GM23248 (cell line): ENCODE data around the gene MCM9. TPM values are rescaled to one million over a fixed set of nuclear protein-coding genes. Genes with fewer than 3 reads are reported as not detected.
A peak's percentile ranks its signal among the peaks of the same experiment; 100 is the strongest.

Experiments used
- DNase-seq: peaks from one replicate; pipeline ENCODE4 v3.0.0-alpha.2; 2015
- H2AFZ ChIP-seq: fragments of 200-600 bp; sonication (generic); 2 replicates; pipeline ENCODE4 v1.6.1; 2016; ENCODE audit warnings: antibody characterized with exemption
- H3F3A ChIP-seq: fragments of 200-600 bp; sonication (generic); 2 replicates; pipeline ENCODE4 v1.6.1; 2016; ENCODE audit warnings: mild to moderate bottlenecking, antibody characterized with exemption, mixed run types; ENCODE audit not compliant: insufficient read depth
- H3K27ac ChIP-seq: fragments of 200-600 bp; sonication (generic); 2 replicates; pipeline ENCODE4 v1.5.1; 2016; ENCODE audit warnings: mild to moderate bottlenecking
- H3K27me3 ChIP-seq: fragments of 200-600 bp; sonication (generic); replicated peaks from 2 replicates; pipeline ENCODE4 v1.6.1; 2016; ENCODE audit warnings: mild to moderate bottlenecking; ENCODE audit not compliant: insufficient read depth
- H3K36me3 ChIP-seq: fragments of 200-600 bp; sonication (generic); 2 replicates; pipeline ENCODE4 v1.6.1; 2016; ENCODE audit warnings: low read depth, mild to moderate bottlenecking
- H3K4me1 ChIP-seq: fragments of 200-600 bp; sonication (generic); 2 replicates; pipeline ENCODE4 v1.6.1; 2016; ENCODE audit warnings: mild to moderate bottlenecking; ENCODE audit not compliant: insufficient read depth
- H3K4me2 ChIP-seq: fragments of 200-600 bp; sonication (generic); one replicate; pipeline ENCODE4 v1.6.1; 2016; ENCODE audit warnings: mild to moderate bottlenecking; ENCODE audit not compliant: unreplicated experiment
- H3K4me3 ChIP-seq: fragments of 200-600 bp; sonication (generic); 2 replicates; pipeline ENCODE4 v1.5.1; 2016; ENCODE audit warnings: mild to moderate bottlenecking
- H3K79me2 ChIP-seq: fragments of 200-600 bp; sonication (generic); 2 replicates; pipeline ENCODE4 v1.6.1; 2016; ENCODE audit warnings: mild to moderate bottlenecking; ENCODE audit not compliant: insufficient read depth
- H3K9ac ChIP-seq: fragments of 200-600 bp; sonication (generic); 2 replicates; pipeline ENCODE4 v1.6.1; 2016; ENCODE audit warnings: mild to moderate bottlenecking
- H3K9me2 ChIP-seq: fragments of 200-600 bp; sonication (generic); 2 replicates; pipeline ENCODE4 v1.6.1; 2016; ENCODE audit warnings: mixed run types, mild to moderate bottlenecking, moderate library complexity; ENCODE audit not compliant: insufficient read depth
- H3K9me3 ChIP-seq: fragments of 200-600 bp; sonication (generic); one replicate; pipeline ENCODE4 v1.6.1; 2017; ENCODE audit warnings: low read depth
- H4K20me1 ChIP-seq: fragments of 200-600 bp; sonication (generic); 2 replicates; pipeline ENCODE4 v1.6.0; 2016; ENCODE audit not compliant: insufficient read depth
- EZH2 ChIP-seq: fragments of 200-600 bp; sonication (generic); IDR thresholded peaks from 2 replicates; pipeline ENCODE4 v1.6.1; 2018; ENCODE audit warnings: antibody characterized with exemption, mild to moderate bottlenecking; ENCODE audit not compliant: insufficient read depth, poor library complexity, severe bottlenecking
- EZH2phosphoT487 ChIP-seq: fragments of 200-600 bp; sonication (generic); IDR thresholded peaks from 2 replicates; pipeline ENCODE4 v1.6.1; 2018; ENCODE audit warnings: antibody characterized with exemption, moderate library complexity, mild to moderate bottlenecking, low read depth; ENCODE audit not compliant: insufficient read depth
- WGBS, 2 experiments: methylation state at CpG; one replicate each; pipeline ENCODE4 v1.1.6; 2015 to 2017; ENCODE audit warnings: low lambda C conversion rate in 2 of 2, low coverage in 1 of 2; ENCODE audit errors: missing lambda C conversion rate in 2 of 2; 5-methylcytosine and 5-hydroxymethylcytosine counted together
- in situ Hi-C: fragments of 300-500 bp; cut with MboI; formaldehyde crosslinking; loops from 2 replicates; pipeline ENCODE4 v1.15.0; 2020
- polyA plus RNA-seq: library from polyadenylated mRNA; unstranded; fragments of >200 nt; fragmentation: Nextera tagmentation; extraction: Ambion mirVana; gene quantifications from 2 replicates; pipeline ENCODE4 v1.2.1, GENCODE V29; 2016
- total RNA-seq: library from RNA; depleted of rRNA; stranded (reverse); fragments of >200 nt; shearing (Covaris generic); gene quantifications from 2 replicates; pipeline ENCODE4 v1.2.3, GENCODE V29; 2014

The MCM9 gene
- total and polyA plus RNA-seq, 2 experiments from 2014 or later = 3.2 to 6.2 TPM

DNA sequence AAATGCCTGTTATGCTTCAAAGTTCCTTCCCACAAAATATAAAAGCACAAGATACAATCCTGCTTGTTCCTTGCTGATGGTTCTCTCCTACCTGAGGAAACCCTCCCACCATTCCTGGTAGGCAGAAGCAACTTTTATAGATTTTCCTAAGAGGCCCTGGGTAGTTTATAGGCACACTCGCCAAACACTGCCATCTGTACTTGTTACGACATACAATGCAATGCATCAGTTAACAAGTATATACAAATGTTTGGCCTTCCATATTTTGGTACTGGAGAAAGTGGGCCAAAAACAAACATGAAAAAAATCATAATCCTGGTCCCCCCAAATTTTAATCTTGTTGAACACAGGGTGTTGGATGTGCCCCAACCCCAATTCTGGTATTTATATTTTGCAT is 16.6 kb downstream of the MCM9 start:
- no peaks in the 10 kb centered on the region for H3K79me2 ChIP-seq
- no peaks in the 10 kb centered on the region for H3K4me1 ChIP-seq
- H3K9ac ChIP-seq = no peak overlapping the region
- no peaks in the 10 kb centered on the region for H3K27me3 ChIP-seq
- 85 to 86% methylated on average over 2 of the region's 2 CpGs for WGBS, 2 experiments
- H3F3A ChIP-seq = peaks cover 18% of the 10 kb centered on the region
- no peak overlapping the region for H3K4me2 ChIP-seq
- no peaks in the 10 kb centered on the region for H3K9me2 ChIP-seq
- no peak overlapping the region for H3K4me3 ChIP-seq
- no peak for DNase-seq
- TF ChIP-seq EZH2 = no peak
- TF ChIP-seq EZH2phosphoT487 = no peak
- peaks cover 19% of the 10 kb centered on the region; the same call in 1 of the 2 replicates for H3K36me3 ChIP-seq
- no peaks in the 10 kb centered on the region for H3K9me3 ChIP-seq
- no peaks in the 10 kb centered on the region for H4K20me1 ChIP-seq
- no peak overlapping the region for H2AFZ ChIP-seq
- in situ Hi-C loops = no loop called here
- H3K27ac ChIP-seq = no peak overlapping the region

DNA sequence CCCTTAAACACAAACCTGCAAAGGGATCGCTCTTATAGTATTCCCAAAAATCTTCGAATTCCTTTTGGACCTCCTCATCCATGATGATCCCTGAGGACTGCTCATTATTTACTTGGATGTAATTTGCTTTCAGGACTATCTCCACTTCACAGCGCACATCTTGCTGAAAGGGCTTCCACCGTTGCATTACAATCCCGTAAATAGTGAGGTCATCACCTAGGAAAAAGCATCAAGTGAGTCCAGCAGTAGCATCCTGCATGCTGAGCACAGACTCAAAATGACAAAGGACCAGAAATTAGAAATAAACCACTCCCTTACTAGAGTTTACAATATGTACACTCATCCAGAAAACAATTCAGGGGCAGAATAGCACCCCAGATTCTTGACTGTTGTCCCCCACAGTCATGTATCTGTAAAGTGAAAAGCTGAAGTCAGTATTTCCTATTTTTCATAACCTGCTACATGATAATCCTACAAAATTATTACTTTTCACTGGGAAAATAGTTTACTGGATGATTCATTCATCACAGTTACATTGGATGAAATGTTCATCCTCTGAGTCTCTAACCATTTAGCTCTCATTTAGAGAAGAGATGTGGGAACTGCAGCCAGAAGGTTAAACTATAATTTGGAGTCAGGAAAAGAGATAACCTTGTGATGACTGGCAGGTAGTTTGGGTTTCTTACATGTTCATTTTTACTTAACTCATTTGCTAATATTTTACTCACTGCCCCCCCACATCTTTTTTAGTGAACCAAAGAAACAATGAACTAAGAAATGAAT is 17.2 kb downstream of the MCM9 start:
- Histone ChIP-seq H3K79me2 (no peaks in the 10 kb centered on the region), H3K9ac (no peak overlapping the region), H3K27me3 (no peaks in the 10 kb centered on the region), H2AFZ (no peak overlapping the region), H3K27ac (no peak overlapping the region), H3K9me3 (no peaks in the 10 kb centered on the region), H3K36me3 (peaks cover 19% of the 10 kb centered on the region; the same call in 1 of the 2 replicates), H3F3A (peaks cover 18% of the 10 kb centered on the region), H3K4me3 (no peak overlapping the region), H4K20me1 (no peaks in the 10 kb centered on the region), H3K9me2 (no peaks in the 10 kb centered on the region), H3K4me2 (no peak overlapping the region), H3K4me1 (no peaks in the 10 kb centered on the region)
- peak; percentile 35 for DNase-seq
- 97 to 99% methylated on average over 5 of the region's 5 CpGs for WGBS, 2 experiments
- in situ Hi-C loops = no loop called here
- TF ChIP-seq EZH2phosphoT487 = no peak
- no peak for TF ChIP-seq EZH2

DNA sequence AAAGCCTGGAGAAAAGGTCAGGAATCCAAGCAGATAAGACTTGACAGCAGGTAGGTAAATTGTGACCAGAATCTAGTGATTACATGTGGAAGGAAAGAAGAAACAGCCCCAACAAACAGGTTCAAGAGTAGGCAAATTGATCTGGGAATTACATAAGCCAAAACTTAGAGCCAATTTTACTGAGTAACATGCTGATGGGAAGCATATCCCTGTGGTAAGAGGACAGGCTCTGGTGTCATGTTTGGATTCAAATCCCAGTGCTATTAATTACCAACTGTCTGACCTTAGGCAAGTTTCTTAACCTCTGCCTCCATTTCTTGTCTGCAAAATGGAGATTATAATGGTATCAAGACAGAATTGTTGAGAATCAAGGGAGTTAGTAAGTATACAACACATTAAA is 20.4 kb downstream of the MCM9 start:
- Histone ChIP-seq H3K36me3 (peaks cover 32% of the 10 kb centered on the region), H3K4me1 (no peaks in the 10 kb centered on the region), H3K27ac (no peak overlapping the region), H3K9ac (no peak overlapping the region), H3K4me2 (no peak overlapping the region), H3K9me3 (no peaks in the 10 kb centered on the region), H2AFZ (no peak overlapping the region), H3K4me3 (no peak overlapping the region), H4K20me1 (no peaks in the 10 kb centered on the region), H3F3A (peaks cover 18% of the 10 kb centered on the region), H3K9me2 (no peaks in the 10 kb centered on the region), H3K27me3 (no peaks in the 10 kb centered on the region), H3K79me2 (no peaks in the 10 kb centered on the region)
- in situ Hi-C loops = no loop called here
- no peak for DNase-seq
- no peak for TF ChIP-seq EZH2
- no peak for TF ChIP-seq EZH2phosphoT487

DNA sequence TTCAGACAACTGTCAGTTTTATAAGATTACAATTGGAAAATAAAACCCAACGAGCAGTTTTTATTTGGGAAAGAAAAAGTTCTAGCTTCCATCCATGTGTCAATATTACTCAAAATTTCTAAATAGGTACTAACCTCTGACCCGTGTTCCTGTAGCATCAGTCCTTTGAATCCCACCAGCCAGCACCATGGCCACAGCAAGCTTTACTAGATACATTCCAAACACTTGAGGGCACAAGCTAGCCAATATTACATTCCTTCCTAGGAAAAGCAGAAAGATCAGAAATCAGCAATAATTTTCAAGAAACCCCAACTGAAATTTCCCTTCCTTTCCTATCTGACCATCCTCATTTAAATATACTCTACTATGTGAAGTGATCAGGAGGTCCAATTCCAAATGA is 21.8 kb downstream of the MCM9 start:
- TF ChIP-seq EZH2 = no peak
- no peak for TF ChIP-seq EZH2phosphoT487
- in situ Hi-C loops = no loop called here
- no peaks in the 10 kb centered on the region for H4K20me1 ChIP-seq

More for the DNA sequence above, 21.8 kb downstream of the MCM9 start:
- Histone ChIP-seq H3K4me3 (no peak overlapping the region), H3F3A (peaks cover 11% of the 10 kb centered on the region), H3K36me3 (peaks cover 38% of the 10 kb centered on the region), H3K9ac (no peak overlapping the region), H2AFZ (no peak overlapping the region), H3K9me2 (no peaks in the 10 kb centered on the region), H3K79me2 (no peaks in the 10 kb centered on the region), H3K9me3 (no peaks in the 10 kb centered on the region), H3K27ac (no peak overlapping the region), H3K27me3 (no peaks in the 10 kb centered on the region), H3K4me2 (no peak overlapping the region), H3K4me1 (0 out of 2 replicates have a peak, but pooled peaks cover 5% of the 10 kb centered on the region)
- WGBS, 2 experiments = 54 to 56% methylated on average over 2 of the region's 2 CpGs
- no peak for DNase-seq
